ENCODE data around the gene MDFI.

MDFI gene

GRCh38 chr6:41688256-41688965, 50.1 kb downstream of the MDFI start:
- TF ChIP-seq CTCF (conservative IDR thresholded peaks at IDR 0.05): no peak
- no peak overlapping the region for H3K27ac ChIP-seq

DNA sequence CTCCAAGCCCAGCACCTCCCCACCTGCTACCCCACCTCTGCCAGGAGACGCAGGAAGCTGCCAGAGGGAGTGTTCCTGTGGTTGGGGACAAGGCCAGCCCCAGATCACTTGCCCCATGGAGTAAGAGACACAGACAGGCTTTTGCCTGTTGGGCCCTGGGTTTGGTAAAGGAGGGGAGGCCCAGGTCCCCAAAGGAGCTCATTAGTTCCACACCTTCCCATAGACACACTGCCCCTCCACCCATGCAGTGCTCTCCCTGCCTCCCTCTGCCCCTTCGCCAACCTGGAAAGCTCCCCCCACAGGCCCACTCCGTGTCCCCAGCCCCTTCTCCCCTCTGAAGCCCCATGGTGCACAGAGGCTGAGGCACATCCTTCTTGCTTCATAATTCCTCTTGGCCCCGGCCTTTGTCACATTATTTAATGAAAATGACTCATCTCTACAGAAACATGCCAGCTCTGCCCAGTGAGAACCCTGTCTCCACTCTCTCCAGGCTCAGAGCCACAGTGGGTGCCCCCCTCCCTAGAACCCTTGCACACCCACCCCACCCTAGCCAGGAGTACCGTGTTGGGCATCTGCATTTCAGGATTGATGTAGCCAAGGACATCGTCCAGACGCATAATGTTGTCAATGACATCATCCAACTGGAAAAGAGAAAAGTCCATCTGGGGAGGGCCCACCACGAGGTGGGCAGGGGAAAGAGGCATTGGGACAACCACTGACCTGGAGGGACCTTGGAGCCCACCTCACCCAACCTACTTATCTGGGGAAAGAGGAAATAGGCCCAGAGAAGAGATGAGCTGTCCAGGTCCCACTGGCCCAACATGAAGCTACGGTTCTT, 51.1 kb downstream of the MDFI start:
- no peak overlapping the region for H3K27ac ChIP-seq
- TF ChIP-seq CTCF (conservative IDR thresholded peaks at IDR 0.05): no peak

DNA sequence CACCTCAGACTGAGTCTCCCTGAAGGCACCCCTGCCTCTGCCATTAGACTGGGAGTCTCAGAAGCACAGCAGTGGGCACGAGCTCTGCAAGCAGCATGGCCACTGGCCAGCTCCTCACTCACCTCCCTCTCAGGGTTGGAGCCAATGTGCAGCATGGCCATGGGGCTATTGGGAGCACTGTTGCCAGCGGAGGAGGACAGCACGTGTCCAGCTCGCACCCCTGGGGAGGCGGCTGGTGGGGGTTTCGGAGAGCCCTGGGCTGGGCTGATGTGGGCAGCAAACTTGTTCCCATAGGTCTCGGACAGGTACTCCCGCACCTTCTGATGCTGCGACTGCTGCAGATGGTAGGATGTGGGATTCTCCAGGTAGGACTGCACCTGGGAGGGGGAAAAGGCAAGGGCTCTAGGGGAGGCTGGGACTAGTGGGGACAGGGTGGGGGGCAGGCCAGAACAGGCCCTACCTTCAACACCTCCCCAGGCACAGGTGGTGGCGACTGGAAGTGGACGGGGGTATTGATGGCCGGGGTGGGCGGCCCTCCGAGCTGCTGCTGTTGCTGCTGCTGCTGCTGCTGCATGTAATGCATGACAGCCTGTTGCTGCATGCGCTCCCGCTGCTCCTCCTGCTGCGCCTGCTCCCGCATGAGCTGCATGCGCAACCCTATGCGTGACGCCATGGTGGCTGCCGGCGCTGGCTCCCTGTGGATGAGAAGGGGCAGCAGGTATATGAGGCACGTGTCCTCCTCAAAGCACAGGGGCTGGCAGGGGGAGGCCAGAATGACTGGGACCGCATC, 52.5 kb downstream of the MDFI start:
- no peak for TF ChIP-seq CTCF (conservative IDR thresholded peaks at IDR 0.05)
- no peak overlapping the region for H3K27ac ChIP-seq

GRCh38 chr6:41691426-41692079, 53.3 kb downstream of the MDFI start:
- H3K27ac ChIP-seq: no peak overlapping the region
- no peak for TF ChIP-seq CTCF (conservative IDR thresholded peaks at IDR 0.05)

DNA sequence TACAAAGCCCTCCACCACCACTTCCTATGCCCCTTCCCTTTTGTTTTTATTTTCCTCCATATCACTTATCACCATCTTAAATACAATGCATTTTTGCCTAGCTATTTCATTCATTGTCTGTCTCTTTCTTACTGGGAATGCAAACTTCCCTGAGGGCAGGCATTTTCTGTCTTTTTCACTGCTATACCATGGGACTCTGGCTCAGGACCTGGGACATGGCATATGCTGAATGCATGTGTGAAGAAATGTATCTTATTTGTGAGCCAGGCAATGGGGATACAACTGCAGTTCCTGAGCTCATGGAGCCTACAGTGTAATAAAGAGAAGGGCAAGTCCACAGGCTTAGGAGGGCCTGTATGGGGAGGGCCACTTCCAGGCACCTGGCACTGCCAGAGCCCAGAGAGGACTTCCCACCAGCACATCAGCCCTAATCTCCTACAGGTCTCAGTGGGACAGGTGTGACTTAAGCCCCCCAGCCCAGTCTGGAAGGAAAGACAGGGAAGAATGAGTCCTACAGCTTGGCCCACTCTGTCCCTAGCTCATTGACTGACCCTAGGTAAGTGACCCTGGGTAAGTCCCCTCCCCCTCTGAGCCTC, 53.9 kb downstream of the MDFI start:
- no peak overlapping the region for H3K27ac ChIP-seq
- TF ChIP-seq CTCF (conservative IDR thresholded peaks at IDR 0.05): no peak

- TF ChIP-seq CTCF (conservative IDR thresholded peaks at IDR 0.05): no peak
- no peak overlapping the region for H3K27ac ChIP-seq
Measured at GRCh38 chr6:41692730-41693129, 54.5 kb downstream of the MDFI start.
